GM12875 (cell line): Measurements from ENCODE around the gene PLIN5.

Experiments used
- H3K4me3 ChIP-seq: one replicate; pipeline ENCODE4 v1.5.1; 2011; ENCODE audit warnings: low read depth, low read length, control low read depth
- TF ChIP-seq, protein P1 (sequence below): IDR thresholded peaks from 2 replicates; pipeline ENCODE4 v1.5.1; 2011; ENCODE audit warnings: low read depth, mild to moderate bottlenecking, control low read depth, inconsistent platforms, low read length, moderate library complexity, borderline replicate concordance; ENCODE audit not compliant: insufficient read depth

Gene PLIN5

GRCh38 chr19:4516199-4516938 lies 18.7 kb downstream of the PLIN5 start:
- TF ChIP-seq, protein P1, sequence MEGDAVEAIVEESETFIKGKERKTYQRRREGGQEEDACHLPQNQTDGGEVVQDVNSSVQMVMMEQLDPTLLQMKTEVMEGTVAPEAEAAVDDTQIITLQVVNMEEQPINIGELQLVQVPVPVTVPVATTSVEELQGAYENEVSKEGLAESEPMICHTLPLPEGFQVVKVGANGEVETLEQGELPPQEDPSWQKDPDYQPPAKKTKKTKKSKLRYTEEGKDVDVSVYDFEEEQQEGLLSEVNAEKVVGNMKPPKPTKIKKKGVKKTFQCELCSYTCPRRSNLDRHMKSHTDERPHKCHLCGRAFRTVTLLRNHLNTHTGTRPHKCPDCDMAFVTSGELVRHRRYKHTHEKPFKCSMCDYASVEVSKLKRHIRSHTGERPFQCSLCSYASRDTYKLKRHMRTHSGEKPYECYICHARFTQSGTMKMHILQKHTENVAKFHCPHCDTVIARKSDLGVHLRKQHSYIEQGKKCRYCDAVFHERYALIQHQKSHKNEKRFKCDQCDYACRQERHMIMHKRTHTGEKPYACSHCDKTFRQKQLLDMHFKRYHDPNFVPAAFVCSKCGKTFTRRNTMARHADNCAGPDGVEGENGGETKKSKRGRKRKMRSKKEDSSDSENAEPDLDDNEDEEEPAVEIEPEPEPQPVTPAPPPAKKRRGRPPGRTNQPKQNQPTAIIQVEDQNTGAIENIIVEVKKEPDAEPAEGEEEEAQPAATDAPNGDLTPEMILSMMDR: no peak
- no peak overlapping the region for H3K4me3 ChIP-seq

DNA sequence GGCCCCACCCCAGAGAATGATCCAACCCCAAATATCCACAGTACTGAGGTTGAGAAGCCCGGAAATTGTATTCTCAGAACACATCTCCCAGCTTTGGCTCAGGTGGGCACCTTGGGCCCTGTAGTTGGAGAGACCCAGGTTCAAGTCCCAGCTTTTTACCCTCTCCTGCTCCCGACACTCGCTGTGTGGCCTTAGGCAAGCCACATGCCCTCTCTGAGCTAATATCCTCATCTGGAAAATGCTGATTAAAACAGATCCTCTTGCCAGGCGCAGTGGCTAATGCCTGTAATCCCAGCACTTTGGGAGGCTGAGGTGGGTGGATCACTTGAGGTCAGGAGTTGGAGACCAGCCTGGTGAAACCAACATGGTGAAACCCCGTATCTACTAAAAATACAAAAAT lies 19.3 kb downstream of the PLIN5 start:
- no peak overlapping the region for H3K4me3 ChIP-seq
- TF ChIP-seq, protein P1: no peak

DNA sequence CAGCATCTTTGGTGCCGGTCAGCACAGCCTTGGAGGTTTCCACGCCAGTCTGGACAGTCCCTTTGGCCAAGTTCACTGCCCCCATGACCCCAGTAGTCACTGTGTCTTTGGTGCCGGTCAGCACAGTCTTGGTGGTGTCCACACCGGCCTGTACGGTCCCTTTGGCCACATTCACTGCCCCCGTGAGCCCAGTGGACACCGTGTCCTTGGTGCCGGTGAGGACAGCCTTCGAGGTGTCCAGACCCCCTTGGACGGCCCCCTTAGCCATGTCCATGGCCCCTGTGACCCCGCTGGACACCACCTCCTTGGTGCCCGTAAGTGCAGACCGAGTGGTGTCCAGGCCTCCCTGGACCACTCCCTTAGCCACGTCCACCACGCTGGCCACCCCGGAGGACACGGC lies 21.8 kb downstream of the PLIN5 start:
- H3K4me3 ChIP-seq: no peak overlapping the region
- TF ChIP-seq, protein P1: no peak

DNA sequence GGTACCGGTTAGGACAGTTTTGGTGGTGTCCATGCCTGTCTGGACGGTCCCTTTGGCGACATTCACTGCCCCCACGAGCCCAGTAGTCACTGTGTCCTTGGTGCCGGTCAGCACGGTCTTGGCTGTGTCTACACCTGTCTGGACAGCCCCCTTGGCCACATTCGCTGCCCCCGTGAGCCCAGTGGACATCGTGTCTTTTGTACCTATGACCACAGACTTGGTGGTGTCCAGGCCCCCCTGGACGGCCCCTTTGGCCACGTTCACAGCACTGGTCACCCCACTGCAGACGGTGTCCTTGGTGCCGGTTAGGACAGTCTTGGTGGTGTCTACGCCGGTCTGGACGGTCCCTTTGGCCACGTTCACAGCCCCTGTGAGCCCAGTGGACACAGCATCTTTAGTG lies 23.0 kb downstream of the PLIN5 start:
- H3K4me3 ChIP-seq: no peak overlapping the region
- TF ChIP-seq, protein P1: no peak

GRCh38 chr19:4511300-4512054 lies 23.5 kb downstream of the PLIN5 start:
- TF ChIP-seq, protein P1: no peak
- no peak overlapping the region for H3K4me3 ChIP-seq

GRCh38 chr19:4510435-4511255 lies 24.4 kb downstream of the PLIN5 start:
- no peak overlapping the region for H3K4me3 ChIP-seq
- TF ChIP-seq, protein P1: no peak

DNA sequence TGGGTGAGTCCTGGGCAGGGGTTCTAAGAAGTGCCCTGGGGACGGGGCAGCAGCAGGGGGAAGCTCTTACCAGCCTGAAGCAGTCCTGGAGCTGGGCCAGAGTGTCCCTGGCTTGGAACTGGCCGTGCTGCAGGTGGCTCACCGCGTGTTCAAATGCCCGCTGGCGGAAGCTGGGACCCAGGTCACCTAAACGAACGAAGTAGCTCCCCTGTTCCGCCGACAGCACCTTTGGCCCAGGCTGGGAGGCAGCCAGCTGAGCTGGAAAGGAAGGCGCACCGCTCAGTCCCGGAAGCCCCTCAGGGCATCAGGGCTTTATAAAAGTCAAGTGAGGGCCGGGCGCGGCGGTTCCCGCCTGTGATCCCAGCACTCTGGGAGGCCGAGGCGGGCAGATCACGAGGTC lies 26.3 kb downstream of the PLIN5 start:
- H3K4me3 ChIP-seq: no peak overlapping the region
- TF ChIP-seq, protein P1: no peak
